H1 (cell line): ENCODE measurements around the gene ACP2. TPM values are rescaled to one million over a fixed set of nuclear protein-coding genes. Genes with fewer than 3 reads are reported as not detected.

Experiments used
- CTCF ChIA-PET: fragments of 300-600 bp; sonication (Branson Sonifier 250); formaldehyde crosslinking; loops from one replicate; lab custom pipeline; 2021; ENCODE audit not compliant: partially characterized antibody; lab: Charles Lee
- POLR2A ChIA-PET: fragments of 300-600 bp; sonication (Branson Sonifier 250); formaldehyde crosslinking; loops from one replicate; lab custom pipeline; 2021; ENCODE audit warnings: inconsistent platforms; ENCODE audit not compliant: partially characterized antibody; lab: Charles Lee
- DNase-seq, 2 experiments: peaks; one replicate each; pipeline versions ENCODE4 v3.0.0 to v3.0.0-alpha.2; 2010 to 2022; ENCODE audit warnings: low spot score in 2 of 2, low read depth in 1 of 2, mixed read lengths in 1 of 2
- FAIRE-seq: peaks from 2 replicates; lab custom pipeline; 2011; peaks lifted over from hg19 to GRCh38; lab: Jason Lieb, UNC
- H2AFZ ChIP-seq: 2 replicates; pipeline ENCODE4 v1.8.1; 2012; ENCODE audit warnings: low read length, inconsistent platforms
- H2AK5ac ChIP-seq: 2 replicates; pipeline ENCODE4 v1.6.1; 2013; ENCODE audit warnings: low read depth, low read length
- H2BK120ac ChIP-seq: replicated peaks from 2 replicates; pipeline ENCODE3; 2013; ENCODE audit warnings: low read depth, low read length, inconsistent platforms
- H2BK12ac ChIP-seq: 2 replicates; pipeline ENCODE4 v1.6.1; 2013; ENCODE audit warnings: low read depth, low read length
- H2BK15ac ChIP-seq: 2 replicates; pipeline ENCODE4 v1.6.1; 2013; ENCODE audit warnings: low read length
- H2BK20ac ChIP-seq: 2 replicates; pipeline ENCODE4 v1.6.1; 2013; ENCODE audit warnings: low read length
- H2BK5ac ChIP-seq: 2 replicates; pipeline ENCODE4 v1.6.1; 2013; ENCODE audit warnings: low read depth, low read length
- H3K14ac ChIP-seq: 2 replicates; pipeline ENCODE4 v1.6.1; 2013; ENCODE audit warnings: inconsistent platforms; ENCODE audit not compliant: insufficient read length
- H3K18ac ChIP-seq: 2 replicates; pipeline ENCODE4 v1.6.1; 2013; ENCODE audit warnings: low read length; ENCODE audit errors: extremely low read depth
- H3K23ac ChIP-seq: 2 replicates; pipeline ENCODE4 v1.6.1; 2013; ENCODE audit warnings: inconsistent platforms; ENCODE audit not compliant: insufficient read length
- H3K23me2 ChIP-seq: 2 replicates; pipeline ENCODE4 v1.6.1; 2013; ENCODE audit warnings: low read depth, low read length
- H3K27ac ChIP-seq: 2 replicates; pipeline ENCODE4 v1.6.1; 2011; ENCODE audit warnings: low read depth, low read length, inconsistent platforms
- H3K27me3 ChIP-seq, 4 experiments: replicated peaks in 1 of 4; 1 replicate in 1 of 4; 2 replicates in 3 of 4; pipeline versions ENCODE4 v1.6.1 to v1.8.1; 2011 to 2013; ENCODE audit warnings: low read length in 3 of 4, mild to moderate bottlenecking in 3 of 4, inconsistent platforms in 2 of 4, mixed read lengths in 2 of 4, moderate library complexity in 1 of 4; ENCODE audit not compliant: control insufficient read depth in 3 of 4, insufficient read depth in 3 of 4; ENCODE audit errors: extremely low read depth in 1 of 4
- H3K36me3 ChIP-seq, 4 experiments: 2 replicates each; pipeline versions ENCODE4 v1.6.1 to v1.8.1; 2011 to 2013; ENCODE audit warnings: mild to moderate bottlenecking in 4 of 4, low read length in 3 of 4, moderate library complexity in 2 of 4, control low read depth in 1 of 4, inconsistent platforms in 1 of 4; ENCODE audit not compliant: insufficient read depth in 4 of 4, control insufficient read depth in 2 of 4
- H3K4ac ChIP-seq: replicated peaks from 2 replicates; pipeline ENCODE3; 2013; ENCODE audit warnings: low read length, low read depth, mixed read lengths, inconsistent platforms; ENCODE audit not compliant: insufficient read length
- H3K4me1 ChIP-seq, 4 experiments: replicated peaks in 1 of 4; 1 replicate in 1 of 4; 2 replicates in 3 of 4; pipeline versions ENCODE4 v1.6.1 to v1.8.1; 2011 to 2013; ENCODE audit warnings: low read length in 3 of 4, inconsistent platforms in 2 of 4, mixed read lengths in 1 of 4; ENCODE audit not compliant: insufficient read depth in 4 of 4, control insufficient read depth in 3 of 4
- H3K4me2 ChIP-seq, 2 experiments: 2 replicates each; pipeline versions ENCODE4 v1.6.1 to v1.8.1; 2011 to 2013; ENCODE audit warnings: low read depth in 2 of 2, low read length in 2 of 2, control low read depth in 1 of 2, inconsistent platforms in 1 of 2, mild to moderate bottlenecking in 1 of 2; ENCODE audit not compliant: insufficient read depth in 1 of 2
- H3K4me3 ChIP-seq, 4 experiments: fragments of 200-600, 300-600 bp in 1 of 4; sonication (generic), shearing (Covaris generic), sonication (Bioruptor Twin) in 1 of 4; 2 replicates each; pipeline versions ENCODE4 v1.5.1 to v1.8.1; 2011 to 2016; ENCODE audit warnings: low read length in 4 of 4, low read depth in 3 of 4, control low read depth in 2 of 4, inconsistent platforms in 2 of 4, mild to moderate bottlenecking in 2 of 4, mixed read lengths in 1 of 4, moderate library complexity in 1 of 4; ENCODE audit not compliant: insufficient read depth in 2 of 4; ENCODE audit errors: extremely low read depth in 1 of 4
- H3K56ac ChIP-seq: replicated peaks from 2 replicates; pipeline ENCODE3; 2013; ENCODE audit warnings: low read depth, mild to moderate bottlenecking, mixed read lengths, low read length, inconsistent platforms; ENCODE audit not compliant: insufficient read length
- H3K79me1 ChIP-seq: 2 replicates; pipeline ENCODE4 v1.6.1; 2013; ENCODE audit warnings: low read depth, low read length, control low read depth
- H3K79me2 ChIP-seq, 2 experiments: 2 replicates each; pipeline versions ENCODE4 v1.6.1 to v1.8.1; 2012 to 2013; ENCODE audit warnings: low read length in 2 of 2, mild to moderate bottlenecking in 2 of 2, inconsistent platforms in 1 of 2; ENCODE audit not compliant: insufficient read depth in 2 of 2, control insufficient read depth in 1 of 2
- H3K9ac ChIP-seq, 4 experiments: replicated peaks in 1 of 4; 1 replicate in 1 of 4; 2 replicates in 3 of 4; pipeline versions ENCODE4 v1.6.1 to v1.8.1; 2011 to 2013; ENCODE audit warnings: low read depth in 3 of 4, low read length in 3 of 4, control low read depth in 2 of 4, mild to moderate bottlenecking in 2 of 4, moderate library complexity in 2 of 4, inconsistent platforms in 1 of 4; ENCODE audit errors: extremely low read depth in 1 of 4
- H3K9me3 ChIP-seq, 2 experiments: 2 replicates each; pipeline versions ENCODE4 v1.6.1 to v1.8.1; 2012 to 2013; ENCODE audit warnings: mild to moderate bottlenecking in 2 of 2, moderate library complexity in 2 of 2, control low read depth in 1 of 2, inconsistent platforms in 1 of 2, low read depth in 1 of 2, low read length in 1 of 2, mixed read lengths in 1 of 2; ENCODE audit not compliant: insufficient read depth in 2 of 2
- H4K20me1 ChIP-seq, 2 experiments: replicated peaks in 1 of 2; 2 replicates each; pipeline versions ENCODE3 to v1.8.1; 2011 to 2013; ENCODE audit warnings: inconsistent platforms in 2 of 2, low read length in 2 of 2, mild to moderate bottlenecking in 1 of 2; ENCODE audit not compliant: insufficient read depth in 2 of 2, control insufficient read depth in 1 of 2
- H4K5ac ChIP-seq: 2 replicates; pipeline ENCODE4 v1.6.1; 2013; ENCODE audit warnings: low read length, low read depth, mixed read lengths, inconsistent platforms; ENCODE audit not compliant: insufficient read length
- H4K8ac ChIP-seq: 2 replicates; pipeline ENCODE4 v1.8.0; 2013; ENCODE audit warnings: mild to moderate bottlenecking, moderate library complexity, low read length, inconsistent platforms; ENCODE audit not compliant: insufficient read depth; ENCODE audit errors: extremely low read depth
- H4K91ac ChIP-seq: replicated peaks from 2 replicates; pipeline ENCODE3; 2013; ENCODE audit warnings: low read length, mixed read lengths, inconsistent platforms; ENCODE audit not compliant: insufficient read length
- CHD1 ChIP-seq: IDR thresholded peaks from 2 replicates; pipeline ENCODE4 v1.6.1; 2012; ENCODE audit warnings: low read depth, low read length, improper control_type of control experiment
- EZH2 ChIP-seq: fragments of 200-600 bp; sonication (generic); IDR thresholded peaks from 2 replicates; pipeline ENCODE4 v1.7.1; 2012; ENCODE audit warnings: low read depth, mild to moderate bottlenecking, moderate library complexity, low read length, inconsistent platforms; ENCODE audit not compliant: severe bottlenecking
- GTF2F1 ChIP-seq: IDR thresholded peaks from 2 replicates; pipeline ENCODE4 v1.6.1; 2012; ENCODE audit warnings: low read depth, low read length, improper control_type of control experiment, borderline replicate concordance
- NANOG ChIP-seq: IDR thresholded peaks from 2 replicates; pipeline ENCODE4 v1.6.1; 2011; ENCODE audit warnings: low read length, low read depth, mild to moderate bottlenecking, inconsistent platforms; ENCODE audit not compliant: insufficient read depth, poor library complexity, severe bottlenecking
- SIN3A ChIP-seq, 2 experiments: IDR thresholded peaks in 1 of 2; conservative IDR thresholded peaks in 1 of 2; 2 replicates each; pipeline ENCODE4 v1.6.1; 2011 to 2012; ENCODE audit warnings: low read length in 2 of 2, improper control_type of control experiment in 1 of 2, low read depth in 1 of 2, mild to moderate bottlenecking in 1 of 2
- TCF12 ChIP-seq: IDR thresholded peaks from 2 replicates; pipeline ENCODE4 v1.6.1; 2011; ENCODE audit warnings: low read depth, mild to moderate bottlenecking, low read length
- WGBS, 2 experiments: shearing (Covaris generic) in 1 of 2; methylation state at CpG; one replicate each; pipeline versions ENCODE4 v1.1.6 to v1.1.7; 2013 to 2015; ENCODE audit warnings: low lambda C conversion rate in 2 of 2, mixed read lengths in 2 of 2, inconsistent platforms in 1 of 2, low coverage in 1 of 2, missing lambda C conversion rate in 1 of 2; ENCODE audit not compliant: insufficient replicate concordance in 2 of 2, insufficient coverage in 1 of 2, insufficient read length in 1 of 2; ENCODE audit errors: extremely low coverage in 1 of 2, missing lambda C conversion rate in 1 of 2; 5-methylcytosine and 5-hydroxymethylcytosine counted together
- polyA plus RNA-seq, 7 experiments: library from polyadenylated mRNA; depleted of rRNA in 3 of 7; stranded (reverse) in 5 of 7; unstranded in 2 of 7; fragments of >200 nt in 5 of 7; fragments of 200-250 nt in 2 of 7; gene quantifications; 1 replicate in 5 of 7; 2 replicates in 1 of 7; 4 replicates in 1 of 7; pipeline versions ENCODE4 v1.2.1 to v1.2.3, GENCODE V29; 2011 to 2013; ENCODE audit warnings: missing spikeins in 2 of 7, mixed read lengths in 2 of 7
- total RNA-seq: library from RNA; stranded (reverse); fragmentation: NEBNext Ultra II Directional; extraction: Animal tissue kit (Norgen Biotek cat#: 25700); gene quantifications from 2 replicates; pipeline ENCODE4 v1.2.1, GENCODE V29; 2021
- TF ChIP-seq, protein P1 (sequence below): IDR thresholded peaks from 2 replicates; pipeline ENCODE4 v1.6.1; 2012; ENCODE audit warnings: low read length, inconsistent platforms

Gene ACP2
- total and polyA plus RNA-seq, 2 of the 8 experiments (the other 6 are each of a cell fraction or from before 2014, with no cell fraction given) = 17.8 to 19.8 TPM

DNA sequence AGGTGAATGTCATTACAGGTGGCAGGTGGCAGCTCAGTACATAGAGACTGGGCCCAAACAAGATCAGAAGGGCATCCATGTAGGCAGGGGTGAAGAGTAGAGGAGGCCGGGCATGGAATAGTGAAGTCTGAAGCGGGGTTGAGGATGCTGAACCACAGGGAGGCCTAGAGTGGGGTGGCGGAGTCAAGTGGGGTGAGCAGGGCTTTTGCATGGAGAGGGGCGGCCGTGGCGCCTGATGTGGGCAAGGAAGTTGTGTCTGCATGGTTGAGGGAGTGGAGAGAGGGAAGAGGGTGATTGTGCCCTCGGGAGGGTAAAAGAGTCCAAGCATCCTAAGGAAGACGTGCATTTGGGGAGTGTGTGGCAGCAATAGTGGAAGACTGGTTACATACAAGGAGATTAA, 19.5 kb downstream of the ACP2 start:
- Histone ChIP-seq H4K5ac (no peak overlapping the region), H4K20me1 (peaks cover 0 to 4% of the 10 kb centered on the region in 2 experiments), H3K4me1 (no peaks in the 10 kb centered on the region), H2BK5ac (no peak overlapping the region), H3K4me2 (no peak overlapping the region), H3K23me2 (no peaks in the 10 kb centered on the region), H3K27me3 (no peaks in the 10 kb centered on the region), H2BK20ac (no peak overlapping the region), H3K14ac (no peak overlapping the region), H2AFZ (no peak overlapping the region), H2BK120ac (no peak overlapping the region), H2BK15ac (no peak overlapping the region), H2AK5ac (no peak overlapping the region), H3K36me3 (peaks cover 0 to 30% (median 16%) of the 10 kb centered on the region in 4 experiments; a peak in 5 of 8 replicates), H4K91ac (no peak overlapping the region), H3K23ac (no peak overlapping the region), H3K4ac (no peak overlapping the region), H3K9me3 (no peaks in the 10 kb centered on the region), H3K56ac (no peak overlapping the region), H3K18ac (no peak overlapping the region), H3K79me2 (no peaks in the 10 kb centered on the region), H3K27ac (no peak overlapping the region), H3K79me1 (no peaks in the 10 kb centered on the region), H3K9ac (no peak overlapping the region), H4K8ac (no peak overlapping the region), H3K4me3 (no peak overlapping the region), H2BK12ac (no peak overlapping the region)
- no peak for FAIRE-seq
- POLR2A ChIA-PET = interaction anchor here (0.7 to 11.9 kb wide), 3 partner anchors 10 to 56 kb away, joined by 3 to 138 read pairs (median 3); partner anchors contain the start of gene ACP2
- TF ChIP-seq CHD1 = no peak
- TF ChIP-seq, protein P1, sequence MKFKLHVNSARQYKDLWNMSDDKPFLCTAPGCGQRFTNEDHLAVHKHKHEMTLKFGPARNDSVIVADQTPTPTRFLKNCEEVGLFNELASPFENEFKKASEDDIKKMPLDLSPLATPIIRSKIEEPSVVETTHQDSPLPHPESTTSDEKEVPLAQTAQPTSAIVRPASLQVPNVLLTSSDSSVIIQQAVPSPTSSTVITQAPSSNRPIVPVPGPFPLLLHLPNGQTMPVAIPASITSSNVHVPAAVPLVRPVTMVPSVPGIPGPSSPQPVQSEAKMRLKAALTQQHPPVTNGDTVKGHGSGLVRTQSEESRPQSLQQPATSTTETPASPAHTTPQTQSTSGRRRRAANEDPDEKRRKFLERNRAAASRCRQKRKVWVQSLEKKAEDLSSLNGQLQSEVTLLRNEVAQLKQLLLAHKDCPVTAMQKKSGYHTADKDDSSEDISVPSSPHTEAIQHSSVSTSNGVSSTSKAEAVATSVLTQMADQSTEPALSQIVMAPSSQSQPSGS = no peak
- TF ChIP-seq NANOG = no peak
- TF ChIP-seq TCF12 = no peak
- TF ChIP-seq GTF2F1 = no peak
- TF ChIP-seq SIN3A (conservative IDR thresholded peaks at IDR 0.05 in 1 of 2, IDR thresholded peaks at IDR 0.05 in 1 of 2; ENCODE audit: low read depth in 1 of 2, low read length in 2 of 2) = no peak
- no peak for TF ChIP-seq EZH2
- CTCF ChIA-PET = interaction anchor here (0.7 to 11.4 kb wide), 7 partner anchors 11 to 609 kb away, joined by 3 to 107 read pairs (median 7); partner anchors contain the start of genes ARFGAP2, DDB2 and NR1H3
- WGBS, 2 experiments = 89% methylated on average over 8 of the region's 8 CpGs; no CpG with 5 or more reads in 1 of the 2 experiments
- no peak for DNase-seq
